Transverse colon (tissue), 4 donors: ENCODE results near the gene ACSM4. TPM values are rescaled to one million over a fixed set of nuclear protein-coding genes. Genes with fewer than 3 reads are reported as not detected.

Experiments
- DNase-seq: peaks from one replicate; pipeline ENCODE4 v3.0.0-alpha.2; 2019
- H3K27ac ChIP-seq, 4 donors: fragments of 200-600 bp; sonication (generic); 2 replicates each; pipeline ENCODE4 v1.5.1; 2016 to 2018; ENCODE audit warnings: inconsistent platforms in 4 of 4
- H3K27me3 ChIP-seq: fragments of 200-600 bp; sonication (generic); 2 replicates; pipeline ENCODE4 v1.5.1; 2017; ENCODE audit warnings: inconsistent platforms
- H3K36me3 ChIP-seq, 4 donors: fragments of 200-600 bp; sonication (generic); 2 replicates each; pipeline ENCODE4 v1.5.1; 2017 to 2019; ENCODE audit warnings: inconsistent platforms in 4 of 4
- H3K4me1 ChIP-seq, 4 donors: fragments of 200-600 bp; sonication (generic); 2 replicates each; pipeline ENCODE4 v1.5.1; 2017 to 2020; ENCODE audit warnings: inconsistent platforms in 4 of 4
- H3K4me3 ChIP-seq, 4 donors: fragments of 200-600 bp; sonication (generic); 1 replicate in 1 of 4; 2 replicates in 3 of 4; pipeline versions ENCODE4 v1.5.1 to v1.6.1; 2017 to 2019; ENCODE audit warnings: inconsistent platforms in 4 of 4
- H3K9me3 ChIP-seq, 2 donors: fragments of 200-600 bp; sonication (generic); 2 replicates each; pipeline ENCODE4 v1.5.1; 2017 to 2019; ENCODE audit warnings: inconsistent platforms in 2 of 2
- POLR2A ChIP-seq: fragments of 450-650 bp; IDR thresholded peaks from one replicate; pipeline ENCODE4 v1.6.1; 2016; ENCODE audit warnings: antibody characterized with exemption, mild to moderate bottlenecking, moderate library complexity
- POLR2AphosphoS5 ChIP-seq, 3 donors: sonication (generic); formaldehyde crosslinking; IDR thresholded peaks; one replicate each; pipeline ENCODE4 v1.6.1; 2016; ENCODE audit warnings: antibody characterized with exemption in 3 of 3
- WGBS, 2 donors: methylation state at CpG; one replicate each; pipeline ENCODE4 v1.1.5; 2018; ENCODE audit warnings: low coverage in 1 of 2; 5-methylcytosine and 5-hydroxymethylcytosine counted together
- in situ Hi-C, 4 donors: fragments of 200-750 bp; cut with MboI; loops; one replicate each; pipeline versions ENCODE4 v1.15.0 to v1.15.1; 2017; ENCODE audit warnings: low sequenced_read_pairs in 3 of 4, low pct_ligation_motif_present in 1 of 4, low pct_unique_long_range_greater_than_20kb in 1 of 4
- intact Hi-C: fragments of 100-400 bp; cut with DNase I; formaldehyde crosslinking; loops from one replicate; pipeline ENCODE4 v1.15.1; 2023; ENCODE audit warnings: low total_unique reads
- total RNA-seq, 4 donors: library from RNA; depleted of rRNA; stranded (reverse); fragments of >200 nt; gene quantifications; one replicate each; pipeline ENCODE4 v1.1.0, GENCODE V29; 2016
- TF ChIP-seq, protein P1 (sequence below), 5 experiments: fragments of 200-600 bp in 3 of 5; fragments of 450-650 bp in 2 of 5; sonication (generic) in 3 of 5; IDR thresholded peaks; 1 replicate in 2 of 5; 2 replicates in 3 of 5; pipeline ENCODE4 v1.5.1; 2016 to 2017; ENCODE audit warnings: antibody characterized with exemption in 5 of 5, inconsistent platforms in 3 of 5, mild to moderate bottlenecking in 2 of 5, moderate library complexity in 1 of 5

ACSM4 gene
- total RNA-seq, 4 donors from 2014 or later = not detected

DNA sequence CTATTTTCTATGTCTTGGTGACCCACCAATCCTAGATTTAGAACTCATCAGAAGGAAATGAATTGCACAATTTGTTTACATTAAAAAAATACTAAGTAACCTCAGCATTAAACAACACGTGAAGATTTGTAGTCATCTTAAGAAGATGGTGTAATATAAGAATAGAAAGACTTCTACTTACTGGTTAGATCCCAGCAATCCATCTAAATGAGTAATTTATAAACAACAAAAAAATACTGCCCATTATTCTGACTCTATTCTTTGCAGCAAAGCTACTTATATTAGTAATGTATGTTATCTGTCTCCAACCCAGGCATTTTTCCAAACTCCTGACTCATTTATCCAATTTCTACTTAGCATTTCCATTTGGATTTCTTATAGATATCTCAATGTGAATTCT, 72.3 kb downstream of the ACSM4 start:
- Histone ChIP-seq H3K27ac (no peak overlapping the region), H3K27me3 (no peaks in the 10 kb centered on the region), H3K4me1 (no peaks in the 10 kb centered on the region), H3K36me3 (no peaks in the 10 kb centered on the region), H3K4me3 (no peak overlapping the region), H3K9me3 (no peaks in the 10 kb centered on the region)
- intact Hi-C loops (no loop called here), in situ Hi-C loops (no loop called here)
- no peak for DNase-seq
- TF ChIP-seq POLR2AphosphoS5 (IDR thresholded peaks at IDR 0.05) (no peak), POLR2A (no peak)
- TF ChIP-seq, protein P1, sequence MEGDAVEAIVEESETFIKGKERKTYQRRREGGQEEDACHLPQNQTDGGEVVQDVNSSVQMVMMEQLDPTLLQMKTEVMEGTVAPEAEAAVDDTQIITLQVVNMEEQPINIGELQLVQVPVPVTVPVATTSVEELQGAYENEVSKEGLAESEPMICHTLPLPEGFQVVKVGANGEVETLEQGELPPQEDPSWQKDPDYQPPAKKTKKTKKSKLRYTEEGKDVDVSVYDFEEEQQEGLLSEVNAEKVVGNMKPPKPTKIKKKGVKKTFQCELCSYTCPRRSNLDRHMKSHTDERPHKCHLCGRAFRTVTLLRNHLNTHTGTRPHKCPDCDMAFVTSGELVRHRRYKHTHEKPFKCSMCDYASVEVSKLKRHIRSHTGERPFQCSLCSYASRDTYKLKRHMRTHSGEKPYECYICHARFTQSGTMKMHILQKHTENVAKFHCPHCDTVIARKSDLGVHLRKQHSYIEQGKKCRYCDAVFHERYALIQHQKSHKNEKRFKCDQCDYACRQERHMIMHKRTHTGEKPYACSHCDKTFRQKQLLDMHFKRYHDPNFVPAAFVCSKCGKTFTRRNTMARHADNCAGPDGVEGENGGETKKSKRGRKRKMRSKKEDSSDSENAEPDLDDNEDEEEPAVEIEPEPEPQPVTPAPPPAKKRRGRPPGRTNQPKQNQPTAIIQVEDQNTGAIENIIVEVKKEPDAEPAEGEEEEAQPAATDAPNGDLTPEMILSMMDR (IDR thresholded peaks at IDR 0.05) = no peak
- 50 to 67% methylated on average over 1 of the region's 1 CpG for WGBS, 2 donors

Other genes with a start within 250 kb of the ACSM4 start
- gene C1S, start 243.4 kb upstream of the ACSM4 start, total RNA-seq = 100 to 1,000 TPM; 103 to 191 (median 117) TPM
- 100 to 1,000 TPM in 3 of 4 donors, 10 to 100 TPM in 1; 68.5 to 154 (median 125) TPM for gene C1R, start 211.6 kb upstream of the ACSM4 start, total RNA-seq
- 100 to 1,000 TPM in 1 of 4 donors, 10 to 100 TPM in 3; 39.6 to 261 (median 65.0) TPM for gene C1RL, start 194.9 kb upstream of the ACSM4 start, total RNA-seq
- gene RBP5, start 175.2 kb upstream of the ACSM4 start, total RNA-seq = 1 to 10 TPM in 1 of 4 donors, under 1 TPM in 1, not detected in 2; 0.55 to 3.0 TPM
- gene CLSTN3, start 173.7 kb upstream of the ACSM4 start, total RNA-seq = 10 to 100 TPM; 13.9 to 98.7 (median 24.4) TPM
- gene PEX5, start 114.4 kb upstream of the ACSM4 start, total RNA-seq = 10 to 100 TPM; 23.9 to 86.0 (median 30.3) TPM
- gene CD163L1, start 140.1 kb downstream of the ACSM4 start, total RNA-seq = 1 to 10 TPM in 3 of 4 donors, under 1 TPM in 1; 0.20 to 6.4 (median 3.2) TPM
- 10 to 100 TPM; 14.9 to 80.3 (median 43.8) TPM for gene CD163, start 199.7 kb downstream of the ACSM4 start, total RNA-seq